ENCODE results near the gene VPS54.

- TF ChIP-seq CTCF (conservative IDR thresholded peaks at IDR 0.05; ENCODE audit: low read depth, low read length): peak; percentile 90
- TF ChIP-seq EZH2 (IDR thresholded peaks at IDR 0.05; ENCODE audit: borderline replicate concordance, low read depth, low read length, poor library complexity, severe bottlenecking): no peak
These were observed 30.5 kb upstream of the VPS54 start for GRCh38 chr2:64049633-64050220.
